HepG2 (cell line): ENCODE measurements around the gene SRPRB. TPM values are rescaled to one million over a fixed set of nuclear protein-coding genes. Genes with fewer than 3 reads are reported as not detected.

Experiments used
- BCLAF1 ChIP-seq: fragments of 450-650 bp; IDR thresholded peaks from 2 replicates; pipeline ENCODE4 v1.6.1; 2017; ENCODE audit warnings: mild to moderate bottlenecking
- CHD2 ChIP-seq: IDR thresholded peaks from 2 replicates; pipeline ENCODE4 v1.6.1; 2011; ENCODE audit warnings: low read depth, low read length, improper control_type of control experiment
- ETV5 ChIP-seq: IDR thresholded peaks from 2 replicates; pipeline ENCODE4 v1.6.1; 2018; ENCODE audit warnings: missing biosample characterization, missing genetic modification reagents, inconsistent platforms, borderline replicate concordance
- FOSL2 ChIP-seq: sonication (generic); formaldehyde crosslinking; IDR thresholded peaks from 2 replicates; pipeline ENCODE4 v1.4.0; 2020; ENCODE audit warnings: missing genetic modification reagents
- JUN ChIP-seq: sonication (generic); formaldehyde crosslinking; IDR thresholded peaks from 2 replicates; pipeline ENCODE4 v1.4.0; 2020; ENCODE audit warnings: mild to moderate bottlenecking, missing genetic modification reagents
- MED1 ChIP-seq: sonication (generic); formaldehyde crosslinking; IDR thresholded peaks from 2 replicates; pipeline ENCODE4 v1.4.0; 2020; ENCODE audit warnings: missing genetic modification reagents
- MEIS1 ChIP-seq: sonication (generic); formaldehyde crosslinking; IDR thresholded peaks from 2 replicates; pipeline ENCODE4 v1.9.0; 2021; ENCODE audit warnings: mild to moderate bottlenecking, missing genetic modification reagents, moderate library complexity, borderline replicate concordance
- SCMH1 ChIP-seq: sonication (generic); formaldehyde crosslinking; IDR thresholded peaks from 2 replicates; pipeline ENCODE4 v1.9.0; 2021; ENCODE audit warnings: missing genetic modification reagents, mild to moderate bottlenecking, borderline replicate concordance
- SIN3B ChIP-seq: fragments of 150-350 bp; IDR thresholded peaks from 2 replicates; pipeline ENCODE4 v1.6.1; 2014; ENCODE audit warnings: low read length
- SNAI1 ChIP-seq: sonication (generic); formaldehyde crosslinking; IDR thresholded peaks from 2 replicates; pipeline ENCODE4 v1.5.0; 2020; ENCODE audit warnings: mild to moderate bottlenecking, missing genetic modification reagents, borderline replicate concordance
- SOX13 ChIP-seq, 3 experiments: fragments of 450-650 bp in 1 of 3; sonication (generic) in 1 of 3; formaldehyde crosslinking in 1 of 3; IDR thresholded peaks in 2 of 3; conservative IDR thresholded peaks in 1 of 3; 2 replicates each; pipeline versions ENCODE4 v1.5.0 to v1.6.1; 2016 to 2020; ENCODE audit warnings: antibody characterized with exemption in 1 of 3, mild to moderate bottlenecking in 1 of 3, missing compliant biosample characterization in 1 of 3, missing genetic modification reagents in 1 of 3, moderate library complexity in 1 of 3
- SYNCRIP ChIP-seq: fragments of 200-400 bp; formaldehyde crosslinking; IDR thresholded peaks from 2 replicates; pipeline ENCODE4 v1.6.1; 2018; ENCODE audit warnings: mild to moderate bottlenecking, low read depth, low read length; ENCODE audit not compliant: insufficient read depth
- TEAD3 ChIP-seq: optimal IDR thresholded peaks from 2 replicates; pipeline ENCODE3; 2016; ENCODE audit warnings: borderline replicate concordance
- ZFY ChIP-seq: sonication (generic); formaldehyde crosslinking; IDR thresholded peaks from 2 replicates; pipeline ENCODE4 v1.4.0; 2020; ENCODE audit warnings: missing genetic modification reagents
- ZNF30 ChIP-seq: sonication (generic); formaldehyde crosslinking; IDR thresholded peaks from 2 replicates; pipeline ENCODE4 v1.5.0; 2020; ENCODE audit warnings: mild to moderate bottlenecking, missing genetic modification reagents
- ZNF552 ChIP-seq: sonication (generic); formaldehyde crosslinking; IDR thresholded peaks from 2 replicates; pipeline ENCODE4 v1.9.0; 2022; ENCODE audit warnings: missing genetic modification reagents, mild to moderate bottlenecking, borderline replicate concordance
- ZNF589 ChIP-seq: sonication (generic); formaldehyde crosslinking; conservative IDR thresholded peaks from 2 replicates; pipeline ENCODE4 v1.8.0; 2022; ENCODE audit warnings: mild to moderate bottlenecking, moderate library complexity, missing genetic modification reagents
- ZNF740 ChIP-seq: sonication (generic); formaldehyde crosslinking; IDR thresholded peaks from 2 replicates; pipeline ENCODE4 v1.4.0; 2020; ENCODE audit warnings: missing genetic modification reagents
- ZNF788 ChIP-seq: sonication (generic); formaldehyde crosslinking; IDR thresholded peaks from 2 replicates; pipeline ENCODE4 v1.5.0; 2020; ENCODE audit warnings: mild to moderate bottlenecking, missing genetic modification reagents, borderline replicate concordance
- ZNF879 ChIP-seq: sonication (generic); formaldehyde crosslinking; IDR thresholded peaks from 2 replicates; pipeline ENCODE4 v1.8.1; 2023; ENCODE audit warnings: missing genetic modification reagents
- polyA plus RNA-seq, 8 experiments: library from polyadenylated mRNA; depleted of rRNA in 3 of 8; stranded (reverse) in 7 of 8; unstranded in 1 of 8; fragments of >200 nt; fragmentation: Illumina TruSeq in 4 of 8; extraction: Trizol in 4 of 8; gene quantifications; 2 replicates each; pipeline versions ENCODE4 v1.2.1 to v1.2.3, GENCODE V29; 2011 to 2016; ENCODE audit warnings: low read depth in 4 of 8, missing spikeins in 1 of 8, mixed read lengths in 1 of 8; ENCODE audit not compliant: insufficient read depth in 1 of 8
- total RNA-seq, 5 experiments: library from RNA; depleted of rRNA; stranded (reverse); fragments of >200 nt; fragmentation: Illumina TruSeq; extraction: Trizol; gene quantifications; 2 replicates each; pipeline ENCODE4 v1.2.3, GENCODE V29; 2016; ENCODE audit warnings: low read depth in 1 of 5
- TF ChIP-seq, protein P1 (sequence below), 2 experiments: sonication (generic) in 1 of 2; formaldehyde crosslinking in 1 of 2; IDR thresholded peaks; 2 replicates each; pipeline versions ENCODE4 v1.4.0 to v1.6.1; 2016 to 2020; ENCODE audit warnings: borderline replicate concordance in 1 of 2, low read depth in 1 of 2, mild to moderate bottlenecking in 1 of 2, missing genetic modification reagents in 1 of 2
- TF ChIP-seq, protein P2 (sequence below): sonication (generic); formaldehyde crosslinking; IDR thresholded peaks from 2 replicates; pipeline ENCODE4 v1.4.0; 2020; ENCODE audit warnings: missing genetic modification reagents
- TF ChIP-seq, protein P3 (sequence below): IDR thresholded peaks from 2 replicates; pipeline ENCODE4 v1.6.1; 2016; ENCODE audit warnings: missing genetic modification reagents, missing compliant biosample characterization

The SRPRB gene
- total and polyA plus RNA-seq, 2 of the 13 experiments (the other 11 are each of a cell fraction or from before 2014, with no cell fraction given) = 41.0 to 111 TPM

DNA sequence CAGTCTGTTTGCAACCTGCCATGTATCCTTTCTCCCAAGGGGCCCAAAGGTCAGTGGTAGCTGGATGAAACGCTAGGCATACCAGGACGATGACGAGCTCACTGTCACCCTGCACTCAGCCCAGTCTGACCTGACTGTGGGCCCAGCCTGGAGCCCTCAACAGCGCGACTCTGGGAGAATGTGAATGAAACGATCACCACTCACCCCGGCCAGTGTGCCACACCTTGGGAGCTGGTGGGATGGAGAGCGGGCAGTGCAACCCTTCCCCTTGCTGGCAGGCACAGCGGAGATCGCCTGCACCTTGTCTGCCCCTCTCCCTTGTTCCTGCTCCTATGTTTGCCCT lies 27.2 kb downstream of the SRPRB start (continued):
- TF ChIP-seq SYNCRIP = no peak
- no peak for TF ChIP-seq ZNF788
- no peak for TF ChIP-seq BCLAF1
- no peak for TF ChIP-seq SNAI1 (CRISPR knock-in tag)
- peak; percentile 75; the same call in 1 of the 2 replicates for TF ChIP-seq JUN (CRISPR knock-in tag)
- TF ChIP-seq, protein P1, sequence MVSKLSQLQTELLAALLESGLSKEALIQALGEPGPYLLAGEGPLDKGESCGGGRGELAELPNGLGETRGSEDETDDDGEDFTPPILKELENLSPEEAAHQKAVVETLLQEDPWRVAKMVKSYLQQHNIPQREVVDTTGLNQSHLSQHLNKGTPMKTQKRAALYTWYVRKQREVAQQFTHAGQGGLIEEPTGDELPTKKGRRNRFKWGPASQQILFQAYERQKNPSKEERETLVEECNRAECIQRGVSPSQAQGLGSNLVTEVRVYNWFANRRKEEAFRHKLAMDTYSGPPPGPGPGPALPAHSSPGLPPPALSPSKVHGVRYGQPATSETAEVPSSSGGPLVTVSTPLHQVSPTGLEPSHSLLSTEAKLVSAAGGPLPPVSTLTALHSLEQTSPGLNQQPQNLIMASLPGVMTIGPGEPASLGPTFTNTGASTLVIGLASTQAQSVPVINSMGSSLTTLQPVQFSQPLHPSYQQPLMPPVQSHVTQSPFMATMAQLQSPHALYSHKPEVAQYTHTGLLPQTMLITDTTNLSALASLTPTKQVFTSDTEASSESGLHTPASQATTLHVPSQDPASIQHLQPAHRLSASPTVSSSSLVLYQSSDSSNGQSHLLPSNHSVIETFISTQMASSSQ (IDR thresholded peaks at IDR 0.05; ENCODE audit: low read depth) = no peak
- TF ChIP-seq, protein P1 (CRISPR knock-in tag; IDR thresholded peaks at IDR 0.05; ENCODE audit: borderline replicate concordance) = no peak
- no peak for TF ChIP-seq SIN3B
- TF ChIP-seq ZFY = 0 out of 2 replicates have a peak, but pooled peaks have one; percentile 12
- TF ChIP-seq, protein P2, sequence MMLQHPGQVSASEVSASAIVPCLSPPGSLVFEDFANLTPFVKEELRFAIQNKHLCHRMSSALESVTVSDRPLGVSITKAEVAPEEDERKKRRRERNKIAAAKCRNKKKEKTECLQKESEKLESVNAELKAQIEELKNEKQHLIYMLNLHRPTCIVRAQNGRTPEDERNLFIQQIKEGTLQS = 0 out of 2 replicates have a peak, but pooled peaks have one; percentile 21
- TF ChIP-seq FOSL2 = peak; percentile 66
- TF ChIP-seq SOX13 (IDR thresholded peaks at IDR 0.05) = no peak
- TF ChIP-seq SOX13 (CRISPR knock-in tag; conservative IDR thresholded peaks at IDR 0.05 in 1 of 2, IDR thresholded peaks at IDR 0.05 in 1 of 2) = no peak
- TF ChIP-seq CHD2 = no peak
- TF ChIP-seq, protein P3, sequence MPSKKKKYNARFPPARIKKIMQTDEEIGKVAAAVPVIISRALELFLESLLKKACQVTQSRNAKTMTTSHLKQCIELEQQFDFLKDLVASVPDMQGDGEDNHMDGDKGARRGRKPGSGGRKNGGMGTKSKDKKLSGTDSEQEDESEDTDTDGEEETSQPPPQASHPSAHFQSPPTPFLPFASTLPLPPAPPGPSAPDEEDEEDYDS (CRISPR knock-in tag) = no peak
- TF ChIP-seq ZNF740 (CRISPR knock-in tag) = no peak
- no peak for TF ChIP-seq ETV5 (CRISPR knock-in tag)
- TF ChIP-seq TEAD3 (CRISPR knock-in tag) = peak; percentile 87
- TF ChIP-seq ZNF552 (CRISPR knock-in tag) = no peak
- no peak for TF ChIP-seq ZNF30 (CRISPR knock-in tag)
- TF ChIP-seq SCMH1 = no peak
- no peak for TF ChIP-seq ZNF879
- TF ChIP-seq ZNF589 = 0 out of 2 replicates have a peak, but pooled peaks have one; percentile 52
- 0 out of 2 replicates have a peak, but pooled peaks have one; percentile 13 for TF ChIP-seq MED1 (CRISPR knock-in tag)
- no peak for TF ChIP-seq MEIS1 (CRISPR knock-in tag)
